H1 (cell line): ENCODE data around the gene SPOCK1. TPM values are rescaled to one million over a fixed set of nuclear protein-coding genes. Genes with fewer than 3 reads are reported as not detected.

Experiments
- CTCF ChIA-PET: fragments of 300-600 bp; sonication (Branson Sonifier 250); formaldehyde crosslinking; loops from one replicate; lab custom pipeline; 2021; ENCODE audit not compliant: partially characterized antibody; lab: Charles Lee
- POLR2A ChIA-PET: fragments of 300-600 bp; sonication (Branson Sonifier 250); formaldehyde crosslinking; loops from one replicate; lab custom pipeline; 2021; ENCODE audit warnings: inconsistent platforms; ENCODE audit not compliant: partially characterized antibody; lab: Charles Lee
- DNase-seq, 2 experiments: peaks; one replicate each; pipeline versions ENCODE4 v3.0.0 to v3.0.0-alpha.2; 2010 to 2022; ENCODE audit warnings: low spot score in 2 of 2, low read depth in 1 of 2, mixed read lengths in 1 of 2
- FAIRE-seq: peaks from 2 replicates; lab custom pipeline; 2011; peaks lifted over from hg19 to GRCh38; lab: Jason Lieb, UNC
- H2AFZ ChIP-seq: 2 replicates; pipeline ENCODE4 v1.8.1; 2012; ENCODE audit warnings: low read length, inconsistent platforms
- H2AK5ac ChIP-seq: 2 replicates; pipeline ENCODE4 v1.6.1; 2013; ENCODE audit warnings: low read depth, low read length
- H2BK120ac ChIP-seq: replicated peaks from 2 replicates; pipeline ENCODE3; 2013; ENCODE audit warnings: low read depth, low read length, inconsistent platforms
- H2BK12ac ChIP-seq: 2 replicates; pipeline ENCODE4 v1.6.1; 2013; ENCODE audit warnings: low read depth, low read length
- H2BK15ac ChIP-seq: 2 replicates; pipeline ENCODE4 v1.6.1; 2013; ENCODE audit warnings: low read length
- H2BK20ac ChIP-seq: 2 replicates; pipeline ENCODE4 v1.6.1; 2013; ENCODE audit warnings: low read length
- H2BK5ac ChIP-seq: 2 replicates; pipeline ENCODE4 v1.6.1; 2013; ENCODE audit warnings: low read depth, low read length
- H3K14ac ChIP-seq: 2 replicates; pipeline ENCODE4 v1.6.1; 2013; ENCODE audit warnings: inconsistent platforms; ENCODE audit not compliant: insufficient read length
- H3K18ac ChIP-seq: 2 replicates; pipeline ENCODE4 v1.6.1; 2013; ENCODE audit warnings: low read length; ENCODE audit errors: extremely low read depth
- H3K23ac ChIP-seq: 2 replicates; pipeline ENCODE4 v1.6.1; 2013; ENCODE audit warnings: inconsistent platforms; ENCODE audit not compliant: insufficient read length
- H3K23me2 ChIP-seq: 2 replicates; pipeline ENCODE4 v1.6.1; 2013; ENCODE audit warnings: low read depth, low read length
- H3K27ac ChIP-seq: 2 replicates; pipeline ENCODE4 v1.6.1; 2011; ENCODE audit warnings: low read depth, low read length, inconsistent platforms
- H3K27me3 ChIP-seq, 4 experiments: replicated peaks in 1 of 4; 1 replicate in 1 of 4; 2 replicates in 3 of 4; pipeline versions ENCODE4 v1.6.1 to v1.8.1; 2011 to 2013; ENCODE audit warnings: low read length in 3 of 4, mild to moderate bottlenecking in 3 of 4, inconsistent platforms in 2 of 4, mixed read lengths in 2 of 4, moderate library complexity in 1 of 4; ENCODE audit not compliant: control insufficient read depth in 3 of 4, insufficient read depth in 3 of 4; ENCODE audit errors: extremely low read depth in 1 of 4
- H3K36me3 ChIP-seq, 4 experiments: 2 replicates each; pipeline versions ENCODE4 v1.6.1 to v1.8.1; 2011 to 2013; ENCODE audit warnings: mild to moderate bottlenecking in 4 of 4, low read length in 3 of 4, moderate library complexity in 2 of 4, control low read depth in 1 of 4, inconsistent platforms in 1 of 4; ENCODE audit not compliant: insufficient read depth in 4 of 4, control insufficient read depth in 2 of 4
- H3K4ac ChIP-seq: replicated peaks from 2 replicates; pipeline ENCODE3; 2013; ENCODE audit warnings: low read length, low read depth, mixed read lengths, inconsistent platforms; ENCODE audit not compliant: insufficient read length
- H3K4me1 ChIP-seq, 4 experiments: replicated peaks in 1 of 4; 1 replicate in 1 of 4; 2 replicates in 3 of 4; pipeline versions ENCODE4 v1.6.1 to v1.8.1; 2011 to 2013; ENCODE audit warnings: low read length in 3 of 4, inconsistent platforms in 2 of 4, mixed read lengths in 1 of 4; ENCODE audit not compliant: insufficient read depth in 4 of 4, control insufficient read depth in 3 of 4
- H3K4me2 ChIP-seq, 2 experiments: 2 replicates each; pipeline versions ENCODE4 v1.6.1 to v1.8.1; 2011 to 2013; ENCODE audit warnings: low read depth in 2 of 2, low read length in 2 of 2, control low read depth in 1 of 2, inconsistent platforms in 1 of 2, mild to moderate bottlenecking in 1 of 2; ENCODE audit not compliant: insufficient read depth in 1 of 2
- H3K4me3 ChIP-seq, 4 experiments: fragments of 200-600, 300-600 bp in 1 of 4; sonication (generic), shearing (Covaris generic), sonication (Bioruptor Twin) in 1 of 4; 2 replicates each; pipeline versions ENCODE4 v1.5.1 to v1.8.1; 2011 to 2016; ENCODE audit warnings: low read length in 4 of 4, low read depth in 3 of 4, control low read depth in 2 of 4, inconsistent platforms in 2 of 4, mild to moderate bottlenecking in 2 of 4, mixed read lengths in 1 of 4, moderate library complexity in 1 of 4; ENCODE audit not compliant: insufficient read depth in 2 of 4; ENCODE audit errors: extremely low read depth in 1 of 4
- H3K56ac ChIP-seq: replicated peaks from 2 replicates; pipeline ENCODE3; 2013; ENCODE audit warnings: low read depth, mild to moderate bottlenecking, mixed read lengths, low read length, inconsistent platforms; ENCODE audit not compliant: insufficient read length
- H3K79me1 ChIP-seq: 2 replicates; pipeline ENCODE4 v1.6.1; 2013; ENCODE audit warnings: low read depth, low read length, control low read depth
- H3K79me2 ChIP-seq, 2 experiments: 2 replicates each; pipeline versions ENCODE4 v1.6.1 to v1.8.1; 2012 to 2013; ENCODE audit warnings: low read length in 2 of 2, mild to moderate bottlenecking in 2 of 2, inconsistent platforms in 1 of 2; ENCODE audit not compliant: insufficient read depth in 2 of 2, control insufficient read depth in 1 of 2
- H3K9ac ChIP-seq, 4 experiments: replicated peaks in 1 of 4; 1 replicate in 1 of 4; 2 replicates in 3 of 4; pipeline versions ENCODE4 v1.6.1 to v1.8.1; 2011 to 2013; ENCODE audit warnings: low read depth in 3 of 4, low read length in 3 of 4, control low read depth in 2 of 4, mild to moderate bottlenecking in 2 of 4, moderate library complexity in 2 of 4, inconsistent platforms in 1 of 4; ENCODE audit errors: extremely low read depth in 1 of 4
- H3K9me3 ChIP-seq, 2 experiments: 2 replicates each; pipeline versions ENCODE4 v1.6.1 to v1.8.1; 2012 to 2013; ENCODE audit warnings: mild to moderate bottlenecking in 2 of 2, moderate library complexity in 2 of 2, control low read depth in 1 of 2, inconsistent platforms in 1 of 2, low read depth in 1 of 2, low read length in 1 of 2, mixed read lengths in 1 of 2; ENCODE audit not compliant: insufficient read depth in 2 of 2
- H4K20me1 ChIP-seq, 2 experiments: replicated peaks in 1 of 2; 2 replicates each; pipeline versions ENCODE3 to v1.8.1; 2011 to 2013; ENCODE audit warnings: inconsistent platforms in 2 of 2, low read length in 2 of 2, mild to moderate bottlenecking in 1 of 2; ENCODE audit not compliant: insufficient read depth in 2 of 2, control insufficient read depth in 1 of 2
- H4K5ac ChIP-seq: 2 replicates; pipeline ENCODE4 v1.6.1; 2013; ENCODE audit warnings: low read length, low read depth, mixed read lengths, inconsistent platforms; ENCODE audit not compliant: insufficient read length
- H4K8ac ChIP-seq: 2 replicates; pipeline ENCODE4 v1.8.0; 2013; ENCODE audit warnings: mild to moderate bottlenecking, moderate library complexity, low read length, inconsistent platforms; ENCODE audit not compliant: insufficient read depth; ENCODE audit errors: extremely low read depth
- H4K91ac ChIP-seq: replicated peaks from 2 replicates; pipeline ENCODE3; 2013; ENCODE audit warnings: low read length, mixed read lengths, inconsistent platforms; ENCODE audit not compliant: insufficient read length
- CEBPB ChIP-seq: IDR thresholded peaks from 2 replicates; pipeline ENCODE4 v1.6.1; 2012; ENCODE audit warnings: low read depth, low read length
- KDM5A ChIP-seq: fragments of 200-600 bp; IDR thresholded peaks from 2 replicates; pipeline ENCODE4 v1.7.1; 2012; ENCODE audit warnings: mild to moderate bottlenecking, low read length, inconsistent platforms, mixed read lengths
- POLR2AphosphoS5 ChIP-seq: IDR thresholded peaks from 2 replicates; pipeline ENCODE4 v1.6.1; 2011; ENCODE audit warnings: low read depth, low read length
- RAD21 ChIP-seq, 2 experiments: IDR thresholded peaks in 1 of 2; conservative IDR thresholded peaks in 1 of 2; 2 replicates each; pipeline ENCODE4 v1.6.1; 2011; ENCODE audit warnings: low read depth in 2 of 2, low read length in 2 of 2, improper control_type of control experiment in 1 of 2, inconsistent platforms in 1 of 2, mild to moderate bottlenecking in 1 of 2, moderate library complexity in 1 of 2
- SP2 ChIP-seq: IDR thresholded peaks from 2 replicates; pipeline ENCODE4 v1.6.1; 2012; ENCODE audit warnings: mild to moderate bottlenecking, low read length, inconsistent platforms
- SRF ChIP-seq: IDR thresholded peaks from 2 replicates; pipeline ENCODE4 v1.6.1; 2011; ENCODE audit warnings: mild to moderate bottlenecking, low read depth, low read length, moderate library complexity
- TAF1 ChIP-seq: IDR thresholded peaks from 2 replicates; pipeline ENCODE4 v1.6.1; 2011; ENCODE audit warnings: mild to moderate bottlenecking, low read depth, low read length
- USF2 ChIP-seq: IDR thresholded peaks from 2 replicates; pipeline ENCODE4 v1.6.1; 2011; ENCODE audit warnings: low read length, improper control_type of control experiment
- WGBS, 2 experiments: shearing (Covaris generic) in 1 of 2; methylation state at CpG; one replicate each; pipeline versions ENCODE4 v1.1.6 to v1.1.7; 2013 to 2015; ENCODE audit warnings: low lambda C conversion rate in 2 of 2, mixed read lengths in 2 of 2, inconsistent platforms in 1 of 2, low coverage in 1 of 2, missing lambda C conversion rate in 1 of 2; ENCODE audit not compliant: insufficient replicate concordance in 2 of 2, insufficient coverage in 1 of 2, insufficient read length in 1 of 2; ENCODE audit errors: extremely low coverage in 1 of 2, missing lambda C conversion rate in 1 of 2; 5-methylcytosine and 5-hydroxymethylcytosine counted together
- polyA plus RNA-seq, 7 experiments: library from polyadenylated mRNA; depleted of rRNA in 3 of 7; stranded (reverse) in 5 of 7; unstranded in 2 of 7; fragments of >200 nt in 5 of 7; fragments of 200-250 nt in 2 of 7; gene quantifications; 1 replicate in 5 of 7; 2 replicates in 1 of 7; 4 replicates in 1 of 7; pipeline versions ENCODE4 v1.2.1 to v1.2.3, GENCODE V29; 2011 to 2013; ENCODE audit warnings: missing spikeins in 2 of 7, mixed read lengths in 2 of 7
- total RNA-seq: library from RNA; stranded (reverse); fragmentation: NEBNext Ultra II Directional; extraction: Animal tissue kit (Norgen Biotek cat#: 25700); gene quantifications from 2 replicates; pipeline ENCODE4 v1.2.1, GENCODE V29; 2021
- TF ChIP-seq, protein P1 (sequence below): IDR thresholded peaks from 2 replicates; pipeline ENCODE4 v1.6.1; 2012; ENCODE audit warnings: low read length, inconsistent platforms
- TF ChIP-seq, protein P2 (sequence below): IDR thresholded peaks from 2 replicates; pipeline ENCODE4 v1.6.1; 2012; ENCODE audit warnings: inconsistent platforms

Gene SPOCK1
- total and polyA plus RNA-seq, 2 of the 8 experiments (the other 6 are each of a cell fraction or from before 2014, with no cell fraction given) = 6.9 to 18.1 TPM

DNA sequence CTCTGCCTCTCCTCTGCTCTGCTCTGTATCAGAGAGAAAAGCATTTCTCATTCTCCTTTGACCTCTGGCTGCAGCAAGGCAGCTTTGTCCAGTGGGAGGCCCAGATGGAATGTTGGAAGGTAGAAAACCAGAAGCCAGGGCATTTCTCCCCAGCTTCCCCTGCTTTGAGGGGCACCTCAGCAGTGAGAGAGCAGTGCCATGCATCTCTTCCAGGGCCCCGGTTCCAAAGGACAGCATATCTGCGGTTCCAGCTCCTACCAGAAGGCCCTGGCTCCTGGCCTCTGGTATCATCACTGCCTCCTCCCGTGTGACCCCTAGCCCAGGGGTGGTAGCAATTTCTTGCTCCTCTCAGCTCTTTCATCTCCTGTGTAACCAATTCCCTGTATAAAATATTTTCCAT is 190.8 kb downstream of the SPOCK1 start:
- Histone ChIP-seq H3K4me1 (peaks cover 0 to 14% (median 4%) of the 10 kb centered on the region in 4 experiments), H4K20me1 (no peaks in the 10 kb centered on the region), H2BK5ac (no peak overlapping the region), H3K79me2 (no peaks in the 10 kb centered on the region), H4K8ac (0 out of 2 replicates have a peak overlapping the region, but pooled peaks have one; percentile 28), H3K27me3 (no peaks in the 10 kb centered on the region; a peak in 1 of 7 replicates), H3K79me1 (0 out of 2 replicates have a peak, but pooled peaks cover 2% of the 10 kb centered on the region), H3K36me3 (no peaks in the 10 kb centered on the region), H4K5ac (no peak overlapping the region), H3K18ac (no peak overlapping the region), H2BK15ac (no peak overlapping the region), H3K4ac (no peak overlapping the region), H3K23ac (no peak overlapping the region), H3K56ac (no peak overlapping the region), H3K9me3 (no peaks in the 10 kb centered on the region), H3K27ac (no peak overlapping the region), H3K9ac (no peak overlapping the region), H2AFZ (no peak overlapping the region), H3K4me2 (no peak overlapping the region), H2AK5ac (no peak overlapping the region), H4K91ac (no peak overlapping the region), H3K4me3 (no peak overlapping the region), H2BK12ac (no peak overlapping the region), H3K14ac (no peak overlapping the region), H2BK120ac (no peak overlapping the region), H2BK20ac (no peak overlapping the region), H3K23me2 (no peaks in the 10 kb centered on the region)
- POLR2A ChIA-PET = no interaction called here
- TF ChIP-seq KDM5A (no peak), CEBPB (no peak), SP2 (no peak), SRF (no peak), RAD21 (IDR thresholded peaks at IDR 0.05 in 1 of 2, conservative IDR thresholded peaks at IDR 0.05 in 1 of 2; ENCODE audit: low read depth in 2 of 2, low read length in 2 of 2) (no peak), POLR2AphosphoS5 (no peak), USF2 (no peak), TAF1 (no peak)
- TF ChIP-seq, protein P1, sequence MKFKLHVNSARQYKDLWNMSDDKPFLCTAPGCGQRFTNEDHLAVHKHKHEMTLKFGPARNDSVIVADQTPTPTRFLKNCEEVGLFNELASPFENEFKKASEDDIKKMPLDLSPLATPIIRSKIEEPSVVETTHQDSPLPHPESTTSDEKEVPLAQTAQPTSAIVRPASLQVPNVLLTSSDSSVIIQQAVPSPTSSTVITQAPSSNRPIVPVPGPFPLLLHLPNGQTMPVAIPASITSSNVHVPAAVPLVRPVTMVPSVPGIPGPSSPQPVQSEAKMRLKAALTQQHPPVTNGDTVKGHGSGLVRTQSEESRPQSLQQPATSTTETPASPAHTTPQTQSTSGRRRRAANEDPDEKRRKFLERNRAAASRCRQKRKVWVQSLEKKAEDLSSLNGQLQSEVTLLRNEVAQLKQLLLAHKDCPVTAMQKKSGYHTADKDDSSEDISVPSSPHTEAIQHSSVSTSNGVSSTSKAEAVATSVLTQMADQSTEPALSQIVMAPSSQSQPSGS = no peak
- TF ChIP-seq, protein P2, sequence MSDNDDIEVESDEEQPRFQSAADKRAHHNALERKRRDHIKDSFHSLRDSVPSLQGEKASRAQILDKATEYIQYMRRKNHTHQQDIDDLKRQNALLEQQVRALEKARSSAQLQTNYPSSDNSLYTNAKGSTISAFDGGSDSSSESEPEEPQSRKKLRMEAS = no peak
- DNase-seq (no peak), FAIRE-seq (no peak)
- 98% methylated on average over 3 of the region's 3 CpGs; no CpG with 5 or more reads in 1 of the 2 experiments for WGBS, 2 experiments
- CTCF ChIA-PET = no interaction called here
